Measurements from ENCODE around the gene POU6F2. TPM values are rescaled to one million over a fixed set of nuclear protein-coding genes. Genes with fewer than 3 reads are reported as not detected.

POU6F2 gene
- total RNA-seq, 1 donor from 2014 or later: 0.24 TPM

DNA sequence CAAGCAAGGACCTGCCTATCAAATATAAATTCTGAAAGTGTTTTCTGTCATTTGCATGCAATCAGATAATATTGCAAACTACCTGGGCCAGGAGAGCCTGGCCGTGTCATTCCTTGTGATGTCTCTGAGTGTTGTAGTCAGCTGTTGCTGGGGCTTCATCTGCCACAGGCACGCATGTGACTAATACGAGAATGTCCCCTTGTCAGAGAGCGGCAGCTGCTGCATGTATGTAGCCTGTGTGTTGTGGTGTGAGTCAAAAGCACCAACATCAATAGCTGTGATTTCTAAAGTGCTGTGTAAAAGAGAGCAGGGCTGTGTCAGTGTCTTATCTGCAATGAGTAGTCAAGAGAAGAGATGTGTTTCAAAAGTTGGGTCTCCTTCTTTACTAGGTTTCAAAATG is 155.4 kb downstream of the POU6F2 start:
- CTCF ChIA-PET: no interaction called here
- ATAC-seq (ENCODE audit: low read depth) (no peak), DNase-seq (no peak)
- Mint-ChIP-seq H3K27ac (no peak overlapping the region), H3K27me3 (peaks cover 14% of the 10 kb centered on the region), H3K9me3 (no peaks in the 10 kb centered on the region), H3K4me3 (no peak overlapping the region), H3K4me1 (no peaks in the 10 kb centered on the region), H3K36me3 (ENCODE audit: low read depth) (no peaks in the 10 kb centered on the region)
- intact Hi-C loops (cut with micrococcal nuclease): no loop called here
- POLR2A ChIA-PET: no interaction called here
- TF ChIP-seq, protein P1, sequence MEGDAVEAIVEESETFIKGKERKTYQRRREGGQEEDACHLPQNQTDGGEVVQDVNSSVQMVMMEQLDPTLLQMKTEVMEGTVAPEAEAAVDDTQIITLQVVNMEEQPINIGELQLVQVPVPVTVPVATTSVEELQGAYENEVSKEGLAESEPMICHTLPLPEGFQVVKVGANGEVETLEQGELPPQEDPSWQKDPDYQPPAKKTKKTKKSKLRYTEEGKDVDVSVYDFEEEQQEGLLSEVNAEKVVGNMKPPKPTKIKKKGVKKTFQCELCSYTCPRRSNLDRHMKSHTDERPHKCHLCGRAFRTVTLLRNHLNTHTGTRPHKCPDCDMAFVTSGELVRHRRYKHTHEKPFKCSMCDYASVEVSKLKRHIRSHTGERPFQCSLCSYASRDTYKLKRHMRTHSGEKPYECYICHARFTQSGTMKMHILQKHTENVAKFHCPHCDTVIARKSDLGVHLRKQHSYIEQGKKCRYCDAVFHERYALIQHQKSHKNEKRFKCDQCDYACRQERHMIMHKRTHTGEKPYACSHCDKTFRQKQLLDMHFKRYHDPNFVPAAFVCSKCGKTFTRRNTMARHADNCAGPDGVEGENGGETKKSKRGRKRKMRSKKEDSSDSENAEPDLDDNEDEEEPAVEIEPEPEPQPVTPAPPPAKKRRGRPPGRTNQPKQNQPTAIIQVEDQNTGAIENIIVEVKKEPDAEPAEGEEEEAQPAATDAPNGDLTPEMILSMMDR (IDR thresholded peaks at IDR 0.05): no peak

DNA sequence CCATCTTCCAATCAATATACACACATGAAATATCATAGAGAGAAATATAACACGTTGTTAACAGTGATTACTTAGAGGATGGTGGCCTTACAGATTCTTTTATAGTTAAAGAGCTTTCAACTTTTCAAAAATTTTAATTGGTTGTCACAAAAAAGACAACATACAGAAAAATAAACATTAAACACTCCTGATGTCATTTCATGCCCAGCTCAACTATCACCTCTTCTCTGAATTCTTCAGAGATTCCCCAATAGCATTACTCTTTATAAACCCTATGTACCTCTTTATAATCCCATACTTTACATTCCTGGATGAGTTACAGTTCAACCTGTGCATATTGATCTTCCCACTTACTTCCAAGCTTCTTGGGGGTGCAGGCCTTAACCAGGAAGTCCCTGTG is 159.8 kb downstream of the POU6F2 start:
- no peaks in the 10 kb centered on the region for H3K9me3 Mint-ChIP-seq
- ATAC-seq (ENCODE audit: low read depth): no peak
- no peak for DNase-seq
- peaks cover 8% of the 10 kb centered on the region for H3K27me3 Mint-ChIP-seq
- H3K4me1 Mint-ChIP-seq: no peaks in the 10 kb centered on the region
- CTCF ChIA-PET: no interaction called here
- POLR2A ChIA-PET: no interaction called here
- no peak overlapping the region for H3K27ac Mint-ChIP-seq
- H3K4me3 Mint-ChIP-seq: no peak overlapping the region
- H3K36me3 Mint-ChIP-seq (ENCODE audit: low read depth): no peaks in the 10 kb centered on the region
- intact Hi-C loops (cut with micrococcal nuclease): no loop called here
- TF ChIP-seq, protein P1 (IDR thresholded peaks at IDR 0.05): no peak

DNA sequence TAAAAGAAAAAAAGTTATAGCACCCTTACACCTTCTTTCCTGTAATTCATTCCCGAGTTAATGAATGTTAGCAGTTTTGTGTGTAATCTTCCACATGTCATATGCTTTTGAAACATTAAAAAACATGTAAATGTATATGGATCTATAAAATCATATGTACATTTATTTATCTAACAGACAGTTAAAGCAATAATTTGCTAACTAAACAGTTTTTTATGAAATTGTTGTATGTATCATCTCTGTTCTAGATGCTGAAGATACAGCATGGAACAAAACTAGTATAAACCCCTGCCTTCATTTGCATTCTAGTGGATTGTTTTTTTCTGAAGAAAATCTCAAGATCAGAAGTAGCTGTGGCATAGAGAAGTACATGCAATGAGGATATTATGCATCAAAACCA is 165.0 kb downstream of the POU6F2 start:
- Mint-ChIP-seq H3K27me3 (peaks cover 1% of the 10 kb centered on the region), H3K4me3 (no peak overlapping the region), H3K9me3 (no peaks in the 10 kb centered on the region), H3K4me1 (no peaks in the 10 kb centered on the region), H3K36me3 (ENCODE audit: low read depth) (no peaks in the 10 kb centered on the region), H3K27ac (no peak overlapping the region)
- intact Hi-C loops (cut with micrococcal nuclease): no loop called here
- ChIA-PET POLR2A (no interaction called here), CTCF (no interaction called here)
- ATAC-seq (ENCODE audit: low read depth) (no peak), DNase-seq (no peak)
- TF ChIP-seq, protein P1 (IDR thresholded peaks at IDR 0.05): no peak

DNA sequence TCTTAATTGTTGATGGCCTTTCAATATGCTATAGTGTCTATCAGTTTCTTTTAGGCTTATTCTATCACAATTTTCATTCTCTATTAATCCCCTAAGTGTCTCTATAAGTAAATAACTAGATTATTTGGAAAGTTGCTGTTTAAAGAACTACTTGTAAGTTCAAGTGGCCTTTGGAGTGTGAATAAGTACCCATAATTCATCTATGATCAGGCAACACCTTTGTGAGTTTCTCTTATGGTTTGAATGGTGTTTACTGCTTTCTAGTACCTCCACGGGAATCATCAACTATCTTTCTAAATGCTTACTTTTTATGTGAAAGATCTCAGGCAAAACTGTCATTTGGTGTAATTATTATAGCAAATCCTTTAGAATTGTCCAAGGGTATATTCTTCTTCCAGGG is 166.7 kb downstream of the POU6F2 start:
- Mint-ChIP-seq H3K36me3 (ENCODE audit: low read depth) (no peaks in the 10 kb centered on the region), H3K27me3 (peaks cover 1% of the 10 kb centered on the region), H3K4me3 (no peak overlapping the region), H3K9me3 (no peaks in the 10 kb centered on the region), H3K4me1 (no peaks in the 10 kb centered on the region), H3K27ac (no peak overlapping the region)
- POLR2A ChIA-PET: no interaction called here
- CTCF ChIA-PET: no interaction called here
- TF ChIP-seq, protein P1 (IDR thresholded peaks at IDR 0.05): no peak
- no peak for ATAC-seq (ENCODE audit: low read depth)
- intact Hi-C loops (cut with micrococcal nuclease): no loop called here
- DNase-seq: no peak

DNA sequence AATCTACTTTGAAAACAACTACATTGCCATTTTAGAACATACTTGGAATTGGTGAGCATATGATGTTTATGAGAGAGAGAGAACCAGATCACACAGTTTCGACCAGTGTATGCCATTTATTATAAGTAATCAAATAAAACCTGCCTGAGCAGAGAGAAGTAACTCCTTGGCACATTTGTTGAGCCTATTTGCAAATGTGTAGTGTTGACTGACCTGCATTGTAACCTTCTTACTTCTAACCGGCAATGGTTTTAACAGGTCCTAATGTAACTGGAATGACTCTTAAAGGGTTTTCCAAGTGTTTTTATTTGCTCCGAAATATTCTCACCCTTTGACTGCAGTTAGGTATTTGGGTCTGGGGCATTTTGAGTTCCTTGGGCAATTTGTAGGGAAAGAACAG is 167.6 kb downstream of the POU6F2 start:
- CTCF ChIA-PET: no interaction called here
- Mint-ChIP-seq H3K27ac (no peak overlapping the region), H3K4me1 (no peaks in the 10 kb centered on the region), H3K27me3 (peaks cover 1% of the 10 kb centered on the region), H3K36me3 (ENCODE audit: low read depth) (no peaks in the 10 kb centered on the region), H3K9me3 (no peaks in the 10 kb centered on the region), H3K4me3 (no peak overlapping the region)
- intact Hi-C loops (cut with micrococcal nuclease): no loop called here
- TF ChIP-seq, protein P1 (IDR thresholded peaks at IDR 0.05): no peak
- no peak for ATAC-seq (ENCODE audit: low read depth)
- POLR2A ChIA-PET: no interaction called here
- no peak for DNase-seq
